WTC11 (cell line): ENCODE data around the gene C11orf21. TPM values are rescaled to one million over a fixed set of nuclear protein-coding genes. Genes with fewer than 3 reads are reported as not detected.

ENCODE experiments used
- ATAC-seq: fragments of 200-7000 bp; cut with Tn5 transposase; 2 replicates; pipeline ENCODE4 v1.10.0; 2021; ENCODE audit warnings: mild to moderate bottlenecking, moderate library complexity
- CTCF ChIA-PET: fragments of 300-600 bp; sonication (Branson Sonifier 250); formaldehyde crosslinking; loops from one replicate; lab custom pipeline; 2021; ENCODE audit warnings: antibody characterized with exemption; lab: Charles Lee
- POLR2A ChIA-PET: fragments of 350-600 bp; sonication (Branson Sonifier 250); formaldehyde crosslinking; loops from one replicate; lab custom pipeline; 2021; ENCODE audit warnings: antibody characterized with exemption; lab: Charles Lee
- DNase-seq: peaks from one replicate; pipeline ENCODE4 v3.0.0; 2021; ENCODE audit warnings: low spot score
- H3K27ac Mint-ChIP-seq: 2 replicates; pipeline ENCODE4 v1.8.0; 2021; ENCODE audit warnings: mixed read lengths
- H3K27me3 Mint-ChIP-seq: 2 replicates; pipeline ENCODE4 v1.8.0; 2021; ENCODE audit warnings: low read depth, mild to moderate bottlenecking, moderate library complexity, mixed read lengths
- H3K36me3 Mint-ChIP-seq: 2 replicates; pipeline ENCODE4 v1.8.0; 2021; ENCODE audit warnings: mixed read lengths
- H3K4me1 Mint-ChIP-seq: 2 replicates; pipeline ENCODE4 v1.8.0; 2022; ENCODE audit warnings: mixed read lengths
- H3K4me3 Mint-ChIP-seq: 2 replicates; pipeline ENCODE4 v1.8.0; 2021; ENCODE audit warnings: mild to moderate bottlenecking, moderate library complexity, mixed read lengths
- H3K9me3 Mint-ChIP-seq: 2 replicates; pipeline ENCODE4 v1.8.0; 2021; ENCODE audit warnings: mixed read lengths
- AR ChIP-seq: fragments of 250-450 bp; sonication (Bioruptor Pico); IDR thresholded peaks from 2 replicates; pipeline ENCODE4 v1.9.0; 2021; ENCODE audit warnings: mild to moderate bottlenecking
- ARID4B ChIP-seq: sonication (generic); formaldehyde crosslinking; IDR thresholded peaks from 2 replicates; pipeline ENCODE4 v1.8.0; 2023; ENCODE audit warnings: missing genetic modification reagents, mild to moderate bottlenecking, borderline replicate concordance
- ETV6 ChIP-seq: sonication (generic); formaldehyde crosslinking; IDR thresholded peaks from 2 replicates; pipeline ENCODE4 v1.8.1; 2022; ENCODE audit warnings: mild to moderate bottlenecking, missing genetic modification reagents
- FOXP1 ChIP-seq: sonication (generic); formaldehyde crosslinking; IDR thresholded peaks from 2 replicates; pipeline ENCODE4 v1.8.0; 2022; ENCODE audit warnings: missing genetic modification reagents, mild to moderate bottlenecking, moderate library complexity, borderline replicate concordance
- GRHL2 ChIP-seq: fragments of 250-450 bp; sonication (Bioruptor Pico); IDR thresholded peaks from 2 replicates; pipeline ENCODE4 v1.8.0; 2022; ENCODE audit warnings: mild to moderate bottlenecking, moderate library complexity; ENCODE audit not compliant: insufficient replicate concordance, severe bottlenecking
- IRF1 ChIP-seq: sonication (generic); formaldehyde crosslinking; IDR thresholded peaks from 2 replicates; pipeline ENCODE4 v1.8.0; 2023; ENCODE audit warnings: missing genetic modification reagents
- JAZF1 ChIP-seq: fragments of 250-450 bp; sonication (Bioruptor Pico); IDR thresholded peaks from 2 replicates; pipeline ENCODE4 v1.9.0; 2021; ENCODE audit warnings: moderate library complexity, mild to moderate bottlenecking, inconsistent platforms
- NFATC4 ChIP-seq: fragments of 250-450 bp; sonication (Bioruptor Pico); IDR thresholded peaks from 2 replicates; pipeline ENCODE4 v1.9.0; 2021; ENCODE audit warnings: mild to moderate bottlenecking
- NR3C1 ChIP-seq: sonication (generic); formaldehyde crosslinking; conservative IDR thresholded peaks from 2 replicates; pipeline ENCODE4 v1.8.1; 2023; ENCODE audit warnings: low read depth, mild to moderate bottlenecking, missing genetic modification reagents
- PRDM15 ChIP-seq: sonication (generic); formaldehyde crosslinking; IDR thresholded peaks from 2 replicates; pipeline ENCODE4 v1.8.0; 2022; ENCODE audit warnings: missing genetic modification reagents
- PRRX2 ChIP-seq: fragments of 250-450 bp; sonication (Bioruptor Pico); IDR thresholded peaks from 2 replicates; pipeline ENCODE4 v1.8.0; 2021; ENCODE audit warnings: mild to moderate bottlenecking
- USF2 ChIP-seq: sonication (generic); formaldehyde crosslinking; IDR thresholded peaks from 2 replicates; pipeline ENCODE4 v1.8.1; 2023; ENCODE audit warnings: mild to moderate bottlenecking, missing genetic modification reagents, moderate library complexity
- ZNF138 ChIP-seq: sonication (generic); formaldehyde crosslinking; conservative IDR thresholded peaks from 2 replicates; pipeline ENCODE4 v1.8.1; 2022; ENCODE audit warnings: mild to moderate bottlenecking, moderate library complexity, missing genetic modification reagents
- ZNF416 ChIP-seq: fragments of 250-450 bp; sonication (Bioruptor Pico); IDR thresholded peaks from 2 replicates; pipeline ENCODE4 v1.9.0; 2021; ENCODE audit warnings: mild to moderate bottlenecking, inconsistent platforms
- ZNF423 ChIP-seq: fragments of 250-450 bp; sonication (Bioruptor Pico); IDR thresholded peaks from 2 replicates; pipeline ENCODE4 v2.1.2; 2022; ENCODE audit warnings: mild to moderate bottlenecking, moderate library complexity
- ZSCAN18 ChIP-seq: fragments of 250-450 bp; sonication (Bioruptor Pico); IDR thresholded peaks from 2 replicates; pipeline ENCODE4 v2.1.2; 2022; ENCODE audit warnings: mild to moderate bottlenecking, moderate library complexity
- total RNA-seq: library from RNA; stranded (reverse); gene quantifications from 3 replicates; pipeline ENCODE4 v1.2.3, GENCODE V29; 2021
- TF ChIP-seq, protein P1 (sequence below): sonication (generic); formaldehyde crosslinking; IDR thresholded peaks from 2 replicates; pipeline ENCODE4 v1.8.0; 2022; ENCODE audit warnings: mild to moderate bottlenecking, missing genetic modification reagents

The C11orf21 gene
- total RNA-seq, 1 experiment from 2014 or later = 0.24 TPM

DNA sequence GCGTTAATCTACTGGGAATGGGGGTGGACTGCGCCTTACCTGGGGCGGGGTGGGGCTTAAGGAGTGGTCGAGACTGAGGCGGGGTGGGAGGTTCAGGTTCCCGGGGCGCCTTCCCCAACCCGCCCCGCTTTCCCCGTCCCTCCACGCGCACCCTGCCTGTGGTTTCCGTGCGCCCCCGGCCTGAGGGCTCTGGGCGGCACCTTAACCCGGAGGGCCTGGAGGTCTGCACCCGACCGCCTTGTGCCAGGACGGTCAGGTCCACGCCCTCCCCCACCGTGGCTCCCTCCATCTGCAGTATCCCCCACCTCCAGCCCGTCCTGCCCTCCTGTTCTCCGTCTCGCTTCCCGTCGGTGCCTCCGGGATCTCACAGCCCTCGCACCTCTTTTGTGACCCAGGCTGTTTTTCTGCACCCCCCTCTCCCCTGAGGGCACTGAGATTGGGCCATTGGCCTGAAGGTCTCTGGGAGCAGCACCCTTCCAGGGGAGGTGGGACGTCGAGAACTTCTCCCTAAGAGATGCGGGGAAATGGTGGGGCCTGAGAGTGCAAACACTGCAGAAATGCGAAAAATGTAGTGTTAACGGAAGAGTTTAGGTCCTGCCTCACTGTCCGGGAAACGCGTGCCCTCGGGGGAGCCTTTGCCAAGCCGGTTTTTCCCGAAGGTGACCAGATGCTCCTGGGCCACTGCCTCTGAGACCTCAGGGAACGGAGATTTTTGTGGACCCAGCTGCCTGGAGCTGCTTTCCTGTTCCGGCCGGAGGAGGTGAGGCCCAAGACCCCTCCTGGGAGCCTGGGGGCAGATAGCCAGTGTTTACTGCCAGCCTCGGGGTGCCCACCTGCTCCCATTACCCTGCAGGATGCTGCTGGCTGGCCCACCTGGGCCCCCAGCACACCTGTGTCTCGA lies 30.1 kb downstream of the C11orf21 start:
- DNase-seq (no peak), ATAC-seq (no peak)
- H3K4me1 Mint-ChIP-seq = peaks cover 11% of the 10 kb centered on the region
- TF ChIP-seq IRF1 (CRISPR knock-in tag) (no peak), PRRX2 (no peak), NR3C1 (no peak), ZNF423 (CRISPR knock-in tag) (no peak), ZNF138 (CRISPR knock-in tag) (no peak), AR (CRISPR knock-in tag) (no peak), JAZF1 (no peak), ZSCAN18 (CRISPR knock-in tag) (no peak), GRHL2 (no peak), ETV6 (no peak), FOXP1 (no peak), ZNF416 (no peak), PRDM15 (CRISPR knock-in tag) (no peak), USF2 (no peak), ARID4B (CRISPR knock-in tag) (no peak), NFATC4 (CRISPR knock-in tag) (no peak)
- TF ChIP-seq, protein P1, sequence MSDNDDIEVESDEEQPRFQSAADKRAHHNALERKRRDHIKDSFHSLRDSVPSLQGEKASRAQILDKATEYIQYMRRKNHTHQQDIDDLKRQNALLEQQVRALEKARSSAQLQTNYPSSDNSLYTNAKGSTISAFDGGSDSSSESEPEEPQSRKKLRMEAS = no peak
- POLR2A ChIA-PET = no interaction called here
- peak overlapping the region; percentile 50 for H3K4me3 Mint-ChIP-seq
- no peak overlapping the region for H3K27ac Mint-ChIP-seq
- no peaks in the 10 kb centered on the region for H3K36me3 Mint-ChIP-seq
- H3K27me3 Mint-ChIP-seq = peaks cover 74% of the 10 kb centered on the region
- CTCF ChIA-PET = interaction anchor here (0.6 kb wide), 1 partner anchor 129 kb away, joined by 5 read pairs; the partner anchor contains the start of gene TSSC4
- H3K9me3 Mint-ChIP-seq = no peaks in the 10 kb centered on the region
